A673 (cell line): ENCODE measurements around the gene CTNNA2.

Experiments used
- CTCF ChIP-seq: fragments of 300-800, 200-600 bp; sonication (generic); conservative IDR thresholded peaks from 2 replicates; pipeline ENCODE4 v1.5.1; 2017; ENCODE audit warnings: low read depth, mild to moderate bottlenecking, antibody characterized with exemption, low read length, moderate library complexity, mixed read lengths
- EZH2 ChIP-seq: fragments of 200-600 bp; sonication (generic); IDR thresholded peaks from 2 replicates; pipeline ENCODE4 v1.6.1; 2017; ENCODE audit warnings: borderline replicate concordance, low read depth, mild to moderate bottlenecking, mixed read lengths, antibody characterized with exemption, low read length; ENCODE audit not compliant: poor library complexity, severe bottlenecking

DNA sequence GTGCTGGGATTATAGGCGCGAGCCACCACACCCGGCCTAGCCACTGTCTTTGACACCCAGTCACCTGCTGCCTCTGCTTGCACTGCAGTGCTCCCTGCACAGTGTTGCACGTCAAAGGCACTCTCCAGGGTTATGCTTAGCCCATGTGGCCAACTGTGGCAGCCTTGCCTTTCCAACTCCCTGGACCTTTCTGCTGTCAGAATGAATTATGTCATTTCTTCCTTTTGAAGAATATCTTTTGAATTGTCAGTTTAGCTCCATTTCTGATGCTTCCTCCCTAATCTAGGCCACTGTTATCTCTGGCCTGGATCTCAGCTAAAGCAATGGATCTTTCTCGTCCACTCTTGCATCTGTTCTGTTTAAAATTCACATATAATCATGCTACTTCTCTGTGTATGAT, 821.0 kb downstream of the CTNNA2 start:
- TF ChIP-seq CTCF (no peak), EZH2 (no peak)
